ENCODE data around the gene ATP8A1. TPM values are rescaled to one million over a fixed set of nuclear protein-coding genes. Genes with fewer than 3 reads are reported as not detected.
"Not testable (repeated sequence)": the region's sequence is repeated elsewhere in the genome, so short reads cannot be mapped to it uniquely, and the experiment has no call there.

ATP8A1 gene
- total RNA-seq, 4 donors from 2014 or later: 6.2 to 10.8 (median 7.1) TPM

GRCh38 chr4:42464550-42465094 lies 192.3 kb downstream of the ATP8A1 start:
- no peak for DNase-seq (ENCODE audit: extremely low spot score)
- Histone ChIP-seq H3K27me3 (no peaks in the 10 kb centered on the region), H3K4me3 (no peak overlapping the region), H3K4me1 (no peaks in the 10 kb centered on the region), H3K9me3 (no peaks in the 10 kb centered on the region), H3K27ac (replicated peaks in 1 of 4) (no peak overlapping the region), H3K36me3 (peaks cover 0 to 19% (median 10%) of the 10 kb centered on the region in 4 donors)
- WGBS: 85% methylated on average over 8 of the region's 8 CpGs
- no peak for TF ChIP-seq EP300 (IDR thresholded peaks at IDR 0.05)
- TF ChIP-seq POLR2A (IDR thresholded peaks at IDR 0.05; ENCODE audit: low read depth): no peak
- TF ChIP-seq, protein P1, sequence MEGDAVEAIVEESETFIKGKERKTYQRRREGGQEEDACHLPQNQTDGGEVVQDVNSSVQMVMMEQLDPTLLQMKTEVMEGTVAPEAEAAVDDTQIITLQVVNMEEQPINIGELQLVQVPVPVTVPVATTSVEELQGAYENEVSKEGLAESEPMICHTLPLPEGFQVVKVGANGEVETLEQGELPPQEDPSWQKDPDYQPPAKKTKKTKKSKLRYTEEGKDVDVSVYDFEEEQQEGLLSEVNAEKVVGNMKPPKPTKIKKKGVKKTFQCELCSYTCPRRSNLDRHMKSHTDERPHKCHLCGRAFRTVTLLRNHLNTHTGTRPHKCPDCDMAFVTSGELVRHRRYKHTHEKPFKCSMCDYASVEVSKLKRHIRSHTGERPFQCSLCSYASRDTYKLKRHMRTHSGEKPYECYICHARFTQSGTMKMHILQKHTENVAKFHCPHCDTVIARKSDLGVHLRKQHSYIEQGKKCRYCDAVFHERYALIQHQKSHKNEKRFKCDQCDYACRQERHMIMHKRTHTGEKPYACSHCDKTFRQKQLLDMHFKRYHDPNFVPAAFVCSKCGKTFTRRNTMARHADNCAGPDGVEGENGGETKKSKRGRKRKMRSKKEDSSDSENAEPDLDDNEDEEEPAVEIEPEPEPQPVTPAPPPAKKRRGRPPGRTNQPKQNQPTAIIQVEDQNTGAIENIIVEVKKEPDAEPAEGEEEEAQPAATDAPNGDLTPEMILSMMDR (IDR thresholded peaks at IDR 0.05): no peak
- intact Hi-C loops (cut with DNase I): no loop called here

GRCh38 chr4:42461216-42461615 lies 195.7 kb downstream of the ATP8A1 start:
- intact Hi-C loops (cut with DNase I); H3K4me3 ChIP-seq; H3K27me3 ChIP-seq; H3K9me3 ChIP-seq; H3K27ac ChIP-seq (replicated peaks in 1 of 4); H3K4me1 ChIP-seq; DNase-seq (ENCODE audit: extremely low spot score): not testable (repeated sequence)
- WGBS: 100% methylated on average over 1 of the region's 1 CpG
- peaks cover 0 to 19% (median 10%) of the 10 kb centered on the region in 4 donors for H3K36me3 ChIP-seq

- Histone ChIP-seq H3K36me3 (peaks cover 0 to 22% (median 10%) of the 10 kb centered on the region in 4 donors), H3K4me1 (no peaks in the 10 kb centered on the region), H3K4me3 (no peak overlapping the region), H3K27ac (replicated peaks in 1 of 4) (no peak overlapping the region), H3K9me3 (no peaks in the 10 kb centered on the region), H3K27me3 (no peaks in the 10 kb centered on the region)
- TF ChIP-seq POLR2AphosphoS5 (IDR thresholded peaks at IDR 0.05): no peak
- TF ChIP-seq, protein P1 (IDR thresholded peaks at IDR 0.05): no peak
- TF ChIP-seq EP300 (IDR thresholded peaks at IDR 0.05): no peak
- WGBS: 71% methylated on average over 4 of the region's 4 CpGs
- intact Hi-C loops (cut with DNase I): no loop called here
- no peak for DNase-seq (ENCODE audit: extremely low spot score)
Measured at GRCh38 chr4:42460043-42460442, 196.9 kb downstream of the ATP8A1 start.

DNA sequence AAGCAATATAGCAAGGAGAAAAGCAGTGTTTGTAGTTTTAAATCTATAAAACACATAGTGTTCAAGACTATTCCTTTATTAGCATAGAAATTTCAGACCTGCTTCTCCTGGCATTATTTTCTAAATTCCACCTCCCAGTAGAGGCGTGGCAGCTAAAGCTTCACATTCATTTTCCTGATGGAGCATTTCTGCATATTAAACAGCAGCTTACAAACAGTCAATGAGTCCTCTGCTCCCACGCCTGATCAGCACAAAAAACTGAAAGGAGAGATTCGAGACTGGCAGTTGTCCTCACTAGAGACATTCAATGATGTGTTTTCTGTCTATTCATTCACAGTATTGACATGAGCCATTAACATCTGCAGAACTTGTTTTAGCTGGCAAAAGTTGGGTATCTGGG lies 198.2 kb downstream of the ATP8A1 start:
- no peak for TF ChIP-seq EP300 (IDR thresholded peaks at IDR 0.05)
- TF ChIP-seq POLR2AphosphoS5 (IDR thresholded peaks at IDR 0.05): no peak
- TF ChIP-seq, protein P1 (IDR thresholded peaks at IDR 0.05): no peak
- no peak for TF ChIP-seq POLR2A (IDR thresholded peaks at IDR 0.05; ENCODE audit: low read depth)
- Histone ChIP-seq H3K4me3 (no peak overlapping the region), H3K27me3 (no peaks in the 10 kb centered on the region), H3K36me3 (peaks cover 0 to 21% (median 10%) of the 10 kb centered on the region in 4 donors), H3K9me3 (no peaks in the 10 kb centered on the region), H3K27ac (replicated peaks in 1 of 4) (no peak overlapping the region), H3K4me1 (no peaks in the 10 kb centered on the region)
- 83% methylated on average over 3 of the region's 3 CpGs for WGBS
- intact Hi-C loops (cut with DNase I): no loop called here
- DNase-seq (ENCODE audit: extremely low spot score): no peak

- Histone ChIP-seq H3K27me3 (no peaks in the 10 kb centered on the region), H3K36me3 (peaks cover 0 to 19% (median 5%) of the 10 kb centered on the region in 4 donors), H3K4me3 (no peak overlapping the region), H3K4me1 (no peaks in the 10 kb centered on the region), H3K27ac (replicated peaks in 1 of 4) (no peak overlapping the region), H3K9me3 (no peaks in the 10 kb centered on the region)
- TF ChIP-seq, protein P1 (IDR thresholded peaks at IDR 0.05): no peak
- no peak for TF ChIP-seq POLR2A (IDR thresholded peaks at IDR 0.05; ENCODE audit: low read depth)
- intact Hi-C loops (cut with DNase I): no loop called here
- WGBS: 89% methylated on average over 2 of the region's 2 CpGs
- DNase-seq (ENCODE audit: extremely low spot score): no peak
Measured at GRCh38 chr4:42454755-42455420, 202.0 kb downstream of the ATP8A1 start.

Measured in esophagus muscularis mucosa (tissue), 4 donors.